Transverse colon (tissue), 4 donors: ENCODE data around the gene MAGEA1. TPM values are rescaled to one million over a fixed set of nuclear protein-coding genes. Genes with fewer than 3 reads are reported as not detected.
"Not testable (repeated sequence)": the region's sequence is repeated elsewhere in the genome, so short reads cannot be mapped to it uniquely, and the experiment has no call there.

ENCODE experiments used
- DNase-seq: peaks from one replicate; pipeline ENCODE4 v3.0.0-alpha.2; 2019
- H3K27ac ChIP-seq, 4 donors: fragments of 200-600 bp; sonication (generic); 2 replicates each; pipeline ENCODE4 v1.5.1; 2016 to 2018; ENCODE audit warnings: inconsistent platforms in 4 of 4
- H3K27me3 ChIP-seq: fragments of 200-600 bp; sonication (generic); 2 replicates; pipeline ENCODE4 v1.5.1; 2017; ENCODE audit warnings: inconsistent platforms
- H3K36me3 ChIP-seq, 4 donors: fragments of 200-600 bp; sonication (generic); 2 replicates each; pipeline ENCODE4 v1.5.1; 2017 to 2019; ENCODE audit warnings: inconsistent platforms in 4 of 4
- H3K4me1 ChIP-seq, 4 donors: fragments of 200-600 bp; sonication (generic); 2 replicates each; pipeline ENCODE4 v1.5.1; 2017 to 2020; ENCODE audit warnings: inconsistent platforms in 4 of 4
- H3K4me3 ChIP-seq, 4 donors: fragments of 200-600 bp; sonication (generic); 1 replicate in 1 of 4; 2 replicates in 3 of 4; pipeline versions ENCODE4 v1.5.1 to v1.6.1; 2017 to 2019; ENCODE audit warnings: inconsistent platforms in 4 of 4
- H3K9me3 ChIP-seq, 2 donors: fragments of 200-600 bp; sonication (generic); 2 replicates each; pipeline ENCODE4 v1.5.1; 2017 to 2019; ENCODE audit warnings: inconsistent platforms in 2 of 2
- CTCF ChIP-seq, 5 experiments: fragments of 200-600 bp in 3 of 5; fragments of 450-650 bp in 2 of 5; sonication (generic) in 3 of 5; IDR thresholded peaks; 1 replicate in 2 of 5; 2 replicates in 3 of 5; pipeline ENCODE4 v1.5.1; 2016 to 2017; ENCODE audit warnings: antibody characterized with exemption in 5 of 5, inconsistent platforms in 3 of 5, mild to moderate bottlenecking in 2 of 5, moderate library complexity in 1 of 5
- EP300 ChIP-seq: sonication (generic); formaldehyde crosslinking; IDR thresholded peaks from one replicate; pipeline ENCODE4 v1.6.1; 2017; ENCODE audit warnings: antibody characterized with exemption, low read depth
- POLR2A ChIP-seq: fragments of 450-650 bp; IDR thresholded peaks from one replicate; pipeline ENCODE4 v1.6.1; 2016; ENCODE audit warnings: antibody characterized with exemption, mild to moderate bottlenecking, moderate library complexity
- POLR2AphosphoS5 ChIP-seq, 3 donors: sonication (generic); formaldehyde crosslinking; IDR thresholded peaks; one replicate each; pipeline ENCODE4 v1.6.1; 2016; ENCODE audit warnings: antibody characterized with exemption in 3 of 3
- WGBS, 2 donors: methylation state at CpG; one replicate each; pipeline ENCODE4 v1.1.5; 2018; ENCODE audit warnings: low coverage in 1 of 2; 5-methylcytosine and 5-hydroxymethylcytosine counted together
- in situ Hi-C, 4 donors: fragments of 200-750 bp; cut with MboI; loops; one replicate each; pipeline versions ENCODE4 v1.15.0 to v1.15.1; 2017; ENCODE audit warnings: low sequenced_read_pairs in 3 of 4, low pct_ligation_motif_present in 1 of 4, low pct_unique_long_range_greater_than_20kb in 1 of 4
- intact Hi-C: fragments of 100-400 bp; cut with DNase I; formaldehyde crosslinking; loops from one replicate; pipeline ENCODE4 v1.15.1; 2023; ENCODE audit warnings: low total_unique reads
- total RNA-seq, 4 donors: library from RNA; depleted of rRNA; stranded (reverse); fragments of >200 nt; gene quantifications; one replicate each; pipeline ENCODE4 v1.1.0, GENCODE V29; 2016

The MAGEA1 gene
- total RNA-seq, 4 donors from 2014 or later = not detected

DNA sequence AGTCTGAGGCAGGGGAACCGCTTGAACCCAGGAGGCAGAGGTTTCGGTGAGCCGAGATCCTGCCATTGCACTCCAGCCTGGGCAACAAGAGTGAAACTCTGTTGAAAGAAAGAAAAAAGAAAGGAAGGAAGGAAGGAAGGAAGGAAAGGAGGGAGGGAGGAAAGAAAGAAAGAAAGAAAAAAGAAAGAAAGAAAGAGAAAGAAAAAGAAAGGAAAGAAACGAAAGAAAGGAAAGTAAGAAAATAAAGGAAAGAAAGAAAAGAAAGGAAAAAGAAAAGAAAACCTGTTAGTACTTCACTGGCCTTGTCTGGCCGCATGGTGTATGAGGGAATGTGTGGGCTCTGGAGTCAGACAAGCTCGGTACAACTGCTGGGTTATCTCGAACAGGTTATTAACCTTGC lies 20.8 kb upstream of the MAGEA1 start:
- intact Hi-C loops (no loop called here), in situ Hi-C loops (loop anchor here in 1 of 4 donors (25.0 kb wide), 1 partner anchor 204 kb away; no protein-coding TSS in a partner anchor)
- no peak for TF ChIP-seq POLR2AphosphoS5 (IDR thresholded peaks at IDR 0.05)
- TF ChIP-seq POLR2A = no peak
- Histone ChIP-seq H3K4me3 (no peak overlapping the region), H3K27me3 (no peaks in the 10 kb centered on the region), H3K9me3 (no peaks in the 10 kb centered on the region), H3K4me1 (no peaks in the 10 kb centered on the region), H3K27ac (no peak overlapping the region), H3K36me3 (no peaks in the 10 kb centered on the region)
- no peak for DNase-seq
- 88% methylated on average over 7 of the region's 7 CpGs; no CpG with 5 or more reads in 1 of the 2 donors for WGBS, 2 donors

- intact Hi-C loops (no loop called here), in situ Hi-C loops (loop anchor here in 1 of 4 donors (25.0 kb wide), 1 partner anchor 200 kb away; no protein-coding TSS in a partner anchor)
- Histone ChIP-seq H3K4me3 (no peak overlapping the region), H3K27me3 (no peaks in the 10 kb centered on the region), H3K36me3 (no peaks in the 10 kb centered on the region), H3K4me1 (no peaks in the 10 kb centered on the region), H3K9me3 (no peaks in the 10 kb centered on the region), H3K27ac (no peak overlapping the region)
- no peak for TF ChIP-seq POLR2A
- no peak for TF ChIP-seq POLR2AphosphoS5 (IDR thresholded peaks at IDR 0.05)
- no peak for TF ChIP-seq CTCF (IDR thresholded peaks at IDR 0.05)
- TF ChIP-seq EP300 = no peak
- DNase-seq = no peak
- WGBS, 2 donors = 46% methylated on average over 5 of the region's 5 CpGs; no CpG with 5 or more reads in 1 of the 2 donors
Measured at GRCh38 chrX:153161952-153162351, 17.1 kb upstream of the MAGEA1 start.

GRCh38 chrX:153164733-153165132 lies 14.4 kb upstream of the MAGEA1 start:
- Histone ChIP-seq H3K36me3 (no peaks in the 10 kb centered on the region), H3K9me3 (no peaks in the 10 kb centered on the region), H3K4me1 (no peaks in the 10 kb centered on the region), H3K4me3 (no peak overlapping the region), H3K27ac (no peak overlapping the region), H3K27me3 (no peaks in the 10 kb centered on the region)
- in situ Hi-C loops (loop anchor here in 1 of 4 donors (25.0 kb wide), 1 partner anchor 198 kb away; no protein-coding TSS in a partner anchor), intact Hi-C loops (no loop called here)
- TF ChIP-seq POLR2A (no peak), EP300 (no peak), CTCF (IDR thresholded peaks at IDR 0.05) (no peak)
- no peak for DNase-seq
- 76 to 100% methylated on average over 1 to 3 of the region's 3 CpGs for WGBS, 2 donors

GRCh38 chrX:153168423-153168822 lies 10.7 kb upstream of the MAGEA1 start:
- H3K27me3 ChIP-seq, DNase-seq, H3K4me3 ChIP-seq, intact Hi-C loops, H3K4me1 ChIP-seq, H3K36me3 ChIP-seq, H3K9me3 ChIP-seq, H3K27ac ChIP-seq: not testable (repeated sequence)
- in situ Hi-C loops = loop anchor here in 1 of 4 donors (25.0 kb wide), 1 partner anchor 194 kb away; no protein-coding TSS in a partner anchor
- 81 to 100% methylated on average over 1 to 4 of the region's 4 CpGs for WGBS, 2 donors

DNA sequence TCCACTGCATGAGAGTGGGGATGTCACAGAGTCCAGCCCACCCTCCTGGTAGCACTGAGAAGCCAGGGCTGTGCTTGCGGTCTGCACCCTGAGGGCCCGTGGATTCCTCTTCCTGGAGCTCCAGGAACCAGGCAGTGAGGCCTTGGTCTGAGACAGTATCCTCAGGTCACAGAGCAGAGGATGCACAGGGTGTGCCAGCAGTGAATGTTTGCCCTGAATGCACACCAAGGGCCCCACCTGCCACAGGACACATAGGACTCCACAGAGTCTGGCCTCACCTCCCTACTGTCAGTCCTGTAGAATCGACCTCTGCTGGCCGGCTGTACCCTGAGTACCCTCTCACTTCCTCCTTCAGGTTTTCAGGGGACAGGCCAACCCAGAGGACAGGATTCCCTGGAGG lies 2.7 kb downstream of the MAGEA1 start:
- Histone ChIP-seq H3K27me3 (no peaks in the 10 kb centered on the region), H3K9me3 (no peaks in the 10 kb centered on the region), H3K4me3 (no peak overlapping the region), H3K4me1 (no peaks in the 10 kb centered on the region), H3K36me3 (no peaks in the 10 kb centered on the region), H3K27ac (no peak overlapping the region)
- in situ Hi-C loops (no loop called here), intact Hi-C loops (no loop called here)
- TF ChIP-seq POLR2AphosphoS5 (IDR thresholded peaks at IDR 0.05) (no peak), POLR2A (no peak), EP300 (no peak), CTCF (IDR thresholded peaks at IDR 0.05) (no peak)
- DNase-seq = no peak
- 73% methylated on average over 4 of the region's 4 CpGs; no CpG with 5 or more reads in 1 of the 2 donors for WGBS, 2 donors
